ENCODE results near the gene SAMD4A.

The SAMD4A gene, protein sequence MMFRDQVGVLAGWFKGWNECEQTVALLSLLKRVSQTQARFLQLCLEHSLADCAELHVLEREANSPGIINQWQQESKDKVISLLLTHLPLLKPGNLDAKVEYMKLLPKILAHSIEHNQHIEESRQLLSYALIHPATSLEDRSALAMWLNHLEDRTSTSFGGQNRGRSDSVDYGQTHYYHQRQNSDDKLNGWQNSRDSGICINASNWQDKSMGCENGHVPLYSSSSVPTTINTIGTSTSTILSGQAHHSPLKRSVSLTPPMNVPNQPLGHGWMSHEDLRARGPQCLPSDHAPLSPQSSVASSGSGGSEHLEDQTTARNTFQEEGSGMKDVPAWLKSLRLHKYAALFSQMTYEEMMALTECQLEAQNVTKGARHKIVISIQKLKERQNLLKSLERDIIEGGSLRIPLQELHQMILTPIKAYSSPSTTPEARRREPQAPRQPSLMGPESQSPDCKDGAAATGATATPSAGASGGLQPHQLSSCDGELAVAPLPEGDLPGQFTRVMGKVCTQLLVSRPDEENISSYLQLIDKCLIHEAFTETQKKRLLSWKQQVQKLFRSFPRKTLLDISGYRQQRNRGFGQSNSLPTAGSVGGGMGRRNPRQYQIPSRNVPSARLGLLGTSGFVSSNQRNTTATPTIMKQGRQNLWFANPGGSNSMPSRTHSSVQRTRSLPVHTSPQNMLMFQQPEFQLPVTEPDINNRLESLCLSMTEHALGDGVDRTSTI

DNA sequence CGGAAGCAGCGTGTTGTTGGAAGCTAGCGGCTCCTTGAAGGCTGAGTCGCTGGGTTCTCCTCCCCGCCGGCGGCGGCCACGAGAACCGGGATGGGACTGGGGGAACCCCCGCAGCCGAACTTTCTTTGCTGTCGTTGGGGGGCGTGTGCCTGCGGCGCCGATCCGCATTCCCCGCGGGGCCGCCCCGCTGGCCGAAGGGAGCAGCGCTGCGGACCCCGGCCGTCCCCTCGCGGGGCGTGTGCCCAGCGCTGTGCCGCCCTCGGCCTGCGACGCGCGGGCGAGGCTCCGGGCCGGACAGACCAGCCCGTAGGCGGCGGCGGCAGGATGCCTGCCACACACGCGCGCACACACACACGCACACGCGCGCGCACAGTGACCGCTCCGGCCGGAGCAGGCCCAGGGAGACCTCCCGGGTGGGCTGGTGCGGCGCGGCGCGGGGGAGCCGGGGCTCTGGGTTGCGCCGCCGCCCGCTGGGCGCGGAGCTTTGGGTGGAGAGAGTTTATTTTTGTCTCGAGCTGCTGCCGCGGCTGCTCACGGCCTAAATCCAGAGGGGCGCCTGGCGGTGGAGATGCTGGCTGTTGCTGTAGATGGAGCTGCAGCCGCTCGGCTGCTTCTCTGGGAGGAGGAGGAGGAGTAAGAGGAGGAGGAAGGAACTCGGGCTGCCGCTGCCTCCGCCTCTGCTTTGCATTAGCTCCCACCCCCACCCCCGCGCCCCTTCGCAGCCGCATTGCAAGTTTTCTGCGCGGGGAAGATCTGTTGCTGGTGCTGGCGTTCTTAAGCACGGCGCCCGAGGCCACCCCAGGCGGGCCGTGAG is at the start of gene SAMD4A:
SAMD4A (plus strand) TSS at position 719 of the 814 bp plus-strand sequence. CDS start 789 bp downstream, outside the sequence.
- DNase-seq = peak; percentile 61 to 63

DNA sequence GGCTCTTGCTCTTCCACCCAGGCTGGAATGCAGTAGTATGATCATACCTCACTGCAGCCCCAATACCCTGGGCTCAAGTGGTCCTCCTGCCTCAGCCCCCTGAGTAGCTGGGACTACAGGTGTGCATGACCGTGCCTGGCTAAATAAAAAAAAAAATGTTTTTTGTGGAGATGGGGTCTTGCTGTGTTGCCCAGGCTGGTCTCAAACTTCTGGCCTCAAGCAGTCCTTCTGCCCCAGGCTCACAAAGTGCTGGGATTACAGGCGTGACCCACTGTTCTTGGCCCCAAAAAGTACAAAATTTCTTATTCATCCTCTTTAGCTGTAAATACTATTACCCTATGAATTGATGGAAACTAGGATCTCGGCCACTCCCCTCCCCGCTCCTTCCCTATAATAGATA is 42.5 kb upstream of the SAMD4A start:
- no peak for DNase-seq

DNA sequence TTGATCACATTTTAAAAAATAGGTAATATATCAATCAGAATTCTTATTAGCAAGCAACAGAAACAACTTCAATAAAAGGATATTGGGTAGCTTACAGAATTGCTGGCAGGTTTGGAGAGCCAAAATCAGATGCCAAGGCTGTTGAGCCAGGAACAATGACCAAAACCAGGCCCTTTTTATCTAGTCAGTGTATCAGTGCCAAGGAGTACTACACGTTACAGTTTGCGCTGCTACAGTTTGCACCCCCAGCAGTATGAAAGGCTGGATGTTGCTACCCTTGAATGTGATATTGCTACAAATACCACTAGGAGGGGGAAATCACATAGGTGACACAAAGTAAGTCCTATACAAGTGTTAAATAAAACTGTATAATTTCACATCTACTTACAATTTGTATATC is 38.0 kb upstream of the SAMD4A start:
- no peak for DNase-seq

DNA sequence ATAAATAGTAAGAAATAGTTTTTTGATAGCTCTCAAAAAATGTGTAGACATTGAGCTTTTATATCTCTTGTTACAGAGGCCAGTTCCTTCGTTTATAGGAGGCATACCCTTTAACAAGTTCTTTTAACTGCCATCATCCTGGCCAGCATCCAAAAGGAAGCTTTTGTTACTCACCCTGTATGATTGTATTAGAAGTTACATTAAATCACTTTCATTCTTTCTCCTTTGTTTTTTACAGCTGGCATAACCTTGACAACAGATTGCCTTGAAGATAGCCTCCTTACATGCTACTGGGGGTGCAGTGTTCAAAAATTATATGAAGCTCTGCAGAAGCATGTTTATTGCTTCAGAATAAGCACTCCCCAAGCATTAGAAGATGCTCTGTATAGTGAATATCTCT is 37.1 kb upstream of the SAMD4A start:
- no peak for DNase-seq

DNA sequence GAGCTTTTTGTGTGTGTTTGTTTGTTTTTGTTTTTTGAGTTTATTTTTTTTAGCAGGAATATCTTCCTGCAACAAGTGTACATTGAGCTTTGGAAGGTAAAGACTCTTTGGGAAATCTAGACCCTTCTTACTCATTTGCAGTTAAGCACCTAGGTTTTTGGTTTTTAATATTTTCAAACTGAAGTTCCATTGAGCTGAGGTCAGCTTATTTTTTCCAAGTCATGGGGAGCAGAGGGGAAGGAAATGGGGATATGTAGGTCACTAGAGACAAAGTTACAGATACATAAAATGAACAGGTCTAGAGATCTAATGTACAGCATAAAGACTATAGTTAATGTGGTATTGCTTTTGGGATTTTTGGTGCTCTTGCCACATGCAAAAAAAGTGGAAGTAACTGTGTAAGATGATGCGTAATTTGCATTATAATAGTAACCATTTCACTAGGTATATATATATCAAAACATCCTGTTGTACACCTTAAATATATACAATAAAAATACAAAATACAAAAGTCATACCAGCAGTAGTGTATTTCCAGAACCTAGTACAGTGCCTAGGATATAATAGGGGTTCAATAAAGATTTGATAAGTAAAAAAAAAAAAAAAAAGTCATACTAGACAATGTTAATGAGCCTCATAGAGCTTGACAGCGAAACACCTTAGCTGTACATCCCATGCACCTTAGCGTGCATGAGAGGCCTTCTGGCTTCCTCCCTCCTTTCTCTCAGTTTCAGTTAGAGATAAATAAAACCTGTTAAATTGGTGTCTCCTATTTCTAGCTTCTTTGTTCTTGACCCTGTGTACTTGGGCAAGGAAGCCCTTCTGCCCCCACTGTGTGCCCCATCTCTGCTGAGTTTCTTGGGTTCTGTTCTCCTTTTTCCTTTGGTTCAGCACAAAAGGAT is 34.6 kb upstream of the SAMD4A start:
- DNase-seq = no peak

DNA sequence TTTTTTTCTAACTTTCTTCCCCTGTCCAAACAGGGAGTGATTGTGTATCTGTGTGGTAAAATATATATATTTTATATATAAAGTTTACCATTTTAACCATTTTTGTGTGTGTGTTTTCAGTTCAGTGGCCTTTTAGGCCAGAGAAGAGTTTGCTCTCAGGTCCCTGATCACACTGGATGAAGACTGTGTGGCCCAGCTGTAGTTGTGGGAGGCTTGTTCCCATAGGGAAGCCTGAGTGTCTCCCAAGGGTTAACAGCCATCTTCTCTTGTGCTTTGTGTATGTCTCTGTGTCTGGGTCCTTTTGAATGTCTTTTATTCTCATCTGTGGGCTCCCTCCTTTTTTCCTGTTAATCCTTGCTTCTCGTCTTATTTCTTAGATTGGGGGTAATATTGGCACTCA is 33.8 kb upstream of the SAMD4A start:
- DNase-seq = no peak

DNA sequence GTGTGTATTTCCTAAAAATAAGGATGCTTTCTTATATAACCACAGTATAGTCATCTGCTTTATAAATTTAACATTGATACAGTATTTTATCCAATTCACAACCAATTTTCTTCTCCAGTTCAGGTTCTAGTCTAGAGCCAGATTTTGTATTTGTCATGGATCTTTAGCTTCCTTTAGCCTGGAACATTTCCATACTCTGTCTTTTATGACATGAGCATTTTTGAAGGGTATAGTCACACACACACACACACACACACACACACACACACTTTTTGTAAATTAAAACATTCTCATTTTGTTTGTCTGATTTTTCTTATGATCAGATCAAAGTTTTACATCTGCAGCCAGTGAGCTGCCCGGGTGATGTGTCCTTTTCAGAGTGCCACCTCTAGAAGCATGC is 31.8 kb upstream of the SAMD4A start:
- DNase-seq = no peak

DNA sequence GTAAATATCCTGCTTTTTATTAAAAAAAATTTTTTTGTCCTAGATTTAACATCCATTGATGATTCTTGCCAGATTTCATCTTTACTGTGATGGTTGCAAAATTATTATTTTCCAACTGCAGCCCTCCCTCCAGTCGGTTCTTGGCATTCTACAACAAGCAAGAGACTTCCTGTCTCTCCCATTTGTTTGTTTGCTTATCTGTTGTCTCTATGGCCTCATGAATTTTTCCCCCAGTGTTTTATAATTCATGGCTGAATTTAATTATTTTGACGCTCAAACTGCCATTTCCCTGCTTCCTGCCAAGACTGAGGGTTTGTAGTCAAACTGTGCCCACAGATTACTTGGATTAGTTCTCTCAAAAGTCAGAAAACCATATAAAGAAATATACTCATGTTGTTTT is 31.3 kb upstream of the SAMD4A start:
- no peak for DNase-seq

DNA sequence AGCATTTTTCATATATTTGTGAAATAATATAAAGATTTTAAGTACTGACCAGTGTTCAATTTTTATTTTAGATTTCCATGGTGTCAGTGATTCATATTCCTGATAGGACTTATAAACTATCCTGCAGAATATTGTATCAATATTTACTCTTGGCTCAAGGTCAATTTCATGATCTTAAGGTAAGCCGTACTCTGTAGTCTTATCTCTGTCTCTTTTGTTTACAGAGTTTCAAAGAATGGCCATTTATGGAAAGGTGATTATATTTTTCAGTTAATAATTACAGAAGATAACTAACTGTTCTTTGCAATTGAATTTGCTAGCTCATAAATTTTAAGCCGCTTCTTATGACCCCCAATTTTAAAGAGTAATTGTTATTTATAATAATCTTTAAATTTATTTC is 29.3 kb upstream of the SAMD4A start:
- DNase-seq = no peak

DNA sequence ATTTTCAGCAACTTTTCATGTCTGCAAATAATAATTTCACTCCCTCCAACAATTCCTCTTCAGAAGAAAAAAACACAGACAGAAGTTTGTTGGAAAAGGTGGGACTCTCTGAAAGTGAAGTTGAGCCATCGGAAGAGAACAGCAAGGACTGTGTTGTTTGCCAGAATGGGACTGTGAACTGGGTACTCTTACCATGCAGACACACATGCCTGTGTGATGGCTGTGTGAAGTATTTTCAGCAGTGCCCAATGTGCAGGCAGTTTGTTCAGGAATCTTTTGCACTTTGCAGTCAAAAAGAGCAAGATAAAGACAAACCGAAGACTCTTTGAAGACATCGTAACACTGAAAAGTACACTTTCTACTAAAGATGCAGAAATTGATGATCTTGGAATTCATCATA is 28.9 kb upstream of the SAMD4A start:
- DNase-seq = no peak

DNA sequence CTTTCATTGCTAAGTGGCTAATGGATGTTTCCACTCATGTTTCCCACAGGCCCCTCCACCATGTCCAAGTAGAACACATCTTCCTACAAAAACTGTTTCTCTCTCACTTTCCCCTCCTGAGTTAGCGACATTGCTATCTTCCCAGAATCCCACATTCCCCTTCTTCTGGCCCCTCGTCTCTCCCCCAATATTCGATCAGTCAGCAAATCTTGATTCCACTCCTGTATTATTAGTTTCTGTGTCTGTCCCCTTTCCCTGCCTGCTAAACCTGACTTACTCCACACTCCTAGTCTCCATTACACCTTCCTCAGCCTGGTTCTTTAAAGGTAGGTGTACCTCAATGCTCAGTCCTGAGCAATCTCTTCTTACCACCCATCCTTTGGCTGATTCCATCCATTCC is 19.3 kb upstream of the SAMD4A start:
- no peak for DNase-seq

DNA sequence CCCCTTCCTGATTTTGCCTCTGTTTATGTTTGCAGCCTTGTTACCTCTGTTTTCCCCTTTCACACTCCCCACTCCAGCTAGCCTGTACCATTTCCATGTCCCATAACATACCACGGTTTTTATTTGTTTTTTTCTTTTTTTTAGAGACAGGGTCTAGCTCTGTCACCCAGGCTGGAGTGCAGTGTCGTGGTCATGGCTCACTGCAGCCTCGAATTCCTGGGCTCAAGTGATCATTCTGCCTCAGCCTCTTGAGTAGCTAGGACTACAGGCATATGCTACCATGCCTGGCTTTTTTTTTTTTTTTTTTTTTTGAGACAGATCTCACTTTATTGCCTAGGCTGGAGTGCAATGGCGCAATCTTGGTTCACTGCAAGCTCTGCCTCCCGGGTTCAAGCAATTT is 18.4 kb upstream of the SAMD4A start:
- DNase-seq = no peak

DNA sequence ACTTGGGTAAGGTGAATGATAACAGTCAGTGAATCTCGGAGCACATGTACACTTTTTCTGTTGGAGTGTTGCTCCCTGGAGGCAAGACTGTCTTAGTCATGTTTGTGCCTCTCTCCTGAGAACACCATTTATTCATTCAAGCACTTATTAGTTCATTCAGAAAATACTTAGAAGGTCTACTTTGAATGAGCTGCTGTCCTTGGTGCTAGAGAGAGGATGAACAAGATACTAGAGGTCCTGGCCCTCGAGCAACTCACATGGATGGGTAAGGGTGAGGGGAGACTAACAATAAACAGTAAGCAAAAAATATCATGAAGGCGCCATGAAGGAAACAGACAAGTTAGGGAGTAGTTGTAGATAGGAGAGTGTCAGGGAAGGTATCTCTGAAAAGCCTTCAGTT is 17.1 kb upstream of the SAMD4A start:
- DNase-seq = no peak

DNA sequence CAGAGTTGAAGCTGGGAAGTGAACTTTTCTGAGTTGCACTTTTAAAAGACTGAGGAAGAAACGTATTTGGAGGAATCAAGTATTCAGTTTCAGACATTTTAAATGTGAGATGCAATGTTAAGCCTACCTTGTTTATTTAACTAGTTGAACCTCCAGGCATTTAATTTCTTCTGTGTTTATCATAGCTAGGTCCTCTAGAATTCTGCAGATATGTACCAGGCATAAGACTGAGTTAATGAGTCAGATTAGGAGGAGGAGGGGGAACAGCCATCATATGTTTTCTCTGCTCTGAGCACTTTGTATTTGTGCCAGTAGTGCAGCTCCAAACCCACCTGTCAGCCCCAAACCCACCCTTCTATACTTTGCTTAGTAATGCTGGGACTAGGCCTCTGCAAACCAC is 16.4 kb upstream of the SAMD4A start:
- no peak for DNase-seq

DNA sequence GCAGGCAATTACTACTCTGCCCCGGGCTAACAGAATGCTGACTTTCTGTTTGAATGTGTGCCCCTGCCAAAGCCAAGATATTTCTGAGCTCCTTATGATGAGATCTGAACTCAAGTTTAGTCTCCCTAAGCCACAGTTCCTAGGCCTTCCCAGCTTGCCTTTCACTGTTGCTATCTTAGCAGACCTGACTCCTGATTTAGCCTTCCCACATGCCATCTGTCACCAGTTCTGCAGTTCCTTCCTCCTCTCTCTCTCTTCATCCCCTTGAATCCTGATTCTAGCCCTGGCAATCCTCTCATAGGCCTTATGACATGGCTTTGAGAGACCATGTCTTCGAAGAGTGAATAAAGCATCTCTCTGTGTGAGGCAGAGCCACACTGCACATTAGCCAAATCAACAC is 12.5 kb upstream of the SAMD4A start:
- DNase-seq = no peak

DNA sequence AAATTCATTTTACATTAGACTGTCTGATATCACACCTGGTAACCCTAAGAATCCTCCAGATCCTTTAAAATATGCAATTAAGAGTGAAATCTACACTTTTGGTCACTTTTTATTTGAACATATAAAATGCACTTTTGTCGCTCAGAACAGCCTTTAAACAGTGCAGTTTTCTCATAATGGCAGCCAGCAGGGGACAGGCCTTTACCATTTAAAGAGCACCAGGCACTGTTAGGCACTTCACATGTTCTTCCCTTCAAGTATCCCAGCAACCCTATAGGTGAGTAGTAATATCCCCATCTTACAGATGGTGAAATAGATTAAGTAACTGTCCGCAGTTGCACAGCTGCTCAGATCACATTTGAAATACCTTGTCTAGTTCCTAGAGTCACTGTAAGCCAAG is 11.3 kb upstream of the SAMD4A start:
- no peak for DNase-seq

DNA sequence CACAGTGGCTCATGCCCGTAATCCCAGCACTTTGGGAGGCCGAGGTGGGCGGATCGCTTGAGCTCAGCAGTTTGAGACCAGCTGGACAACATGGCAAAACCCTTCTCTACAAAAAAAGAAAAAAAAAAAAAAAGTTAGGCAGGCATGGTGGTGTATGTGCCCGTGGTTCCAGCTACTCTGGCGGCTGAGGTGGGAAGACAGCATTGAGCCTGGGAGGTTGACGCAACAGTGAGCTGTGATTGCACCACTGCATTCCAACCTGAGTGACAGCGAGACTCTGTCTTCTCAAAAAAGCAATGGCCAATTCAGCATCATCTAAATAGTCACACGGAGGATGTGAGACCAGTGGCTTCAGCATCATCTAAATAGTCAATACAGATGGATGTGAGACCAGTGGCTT is 10.4 kb upstream of the SAMD4A start:
- DNase-seq = no peak

DNA sequence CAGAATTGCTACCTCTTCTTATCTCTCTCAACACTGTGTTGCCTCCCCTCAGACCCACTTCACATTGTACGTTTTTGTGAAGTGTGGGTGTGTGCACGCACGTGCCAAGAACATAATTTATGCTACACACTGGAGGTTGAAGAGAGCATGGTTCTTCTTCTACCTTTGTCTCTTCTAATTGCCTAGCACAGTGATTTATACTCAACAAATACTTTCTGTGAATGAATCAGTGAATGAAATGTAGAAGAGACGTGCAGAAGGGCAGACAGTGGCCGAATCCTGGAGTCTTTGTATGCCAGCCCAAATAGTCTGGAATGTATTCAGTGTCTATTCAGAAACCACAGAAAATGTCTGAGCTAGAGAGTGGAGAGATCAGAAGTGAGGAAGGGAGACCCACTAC is 4.6 kb upstream of the SAMD4A start:
- DNase-seq = no peak

DNA sequence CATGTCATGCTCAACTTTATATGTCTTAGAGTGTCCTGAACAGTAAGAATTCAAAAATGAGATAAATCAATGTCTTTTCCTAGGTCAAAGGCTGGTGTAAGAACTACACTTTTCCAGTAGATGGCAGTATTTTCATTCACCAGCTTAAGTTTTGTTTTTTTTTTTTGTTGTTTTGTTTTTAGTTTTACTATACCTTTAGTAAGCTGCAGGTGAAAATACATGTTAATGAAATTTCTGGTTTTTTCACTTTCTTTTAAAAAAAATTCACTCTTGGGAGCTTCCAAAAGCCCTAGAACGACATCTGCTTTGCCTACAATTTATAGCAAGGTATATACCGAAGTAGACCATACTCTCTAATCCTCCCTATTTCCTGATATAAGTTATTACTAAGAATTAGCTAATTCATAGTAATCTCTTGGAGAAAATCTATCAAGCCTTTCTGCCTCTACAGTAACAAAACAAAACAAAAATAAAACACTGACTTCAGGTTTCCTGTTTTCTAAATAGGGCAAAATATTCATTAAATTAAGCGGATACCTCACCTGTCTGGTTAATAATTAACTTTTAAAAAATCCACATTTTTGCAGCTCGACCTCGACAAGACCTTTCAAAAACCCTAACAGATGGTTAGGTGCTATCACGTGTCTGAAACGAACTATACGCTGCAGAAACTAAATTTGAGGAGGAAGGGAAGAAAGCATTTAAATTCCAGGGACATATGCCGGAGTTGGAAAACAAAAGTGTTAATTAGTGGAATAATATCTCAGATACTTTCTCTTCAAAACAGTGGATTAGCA is 2.7 kb upstream of the SAMD4A start:
- no peak for DNase-seq

DNA sequence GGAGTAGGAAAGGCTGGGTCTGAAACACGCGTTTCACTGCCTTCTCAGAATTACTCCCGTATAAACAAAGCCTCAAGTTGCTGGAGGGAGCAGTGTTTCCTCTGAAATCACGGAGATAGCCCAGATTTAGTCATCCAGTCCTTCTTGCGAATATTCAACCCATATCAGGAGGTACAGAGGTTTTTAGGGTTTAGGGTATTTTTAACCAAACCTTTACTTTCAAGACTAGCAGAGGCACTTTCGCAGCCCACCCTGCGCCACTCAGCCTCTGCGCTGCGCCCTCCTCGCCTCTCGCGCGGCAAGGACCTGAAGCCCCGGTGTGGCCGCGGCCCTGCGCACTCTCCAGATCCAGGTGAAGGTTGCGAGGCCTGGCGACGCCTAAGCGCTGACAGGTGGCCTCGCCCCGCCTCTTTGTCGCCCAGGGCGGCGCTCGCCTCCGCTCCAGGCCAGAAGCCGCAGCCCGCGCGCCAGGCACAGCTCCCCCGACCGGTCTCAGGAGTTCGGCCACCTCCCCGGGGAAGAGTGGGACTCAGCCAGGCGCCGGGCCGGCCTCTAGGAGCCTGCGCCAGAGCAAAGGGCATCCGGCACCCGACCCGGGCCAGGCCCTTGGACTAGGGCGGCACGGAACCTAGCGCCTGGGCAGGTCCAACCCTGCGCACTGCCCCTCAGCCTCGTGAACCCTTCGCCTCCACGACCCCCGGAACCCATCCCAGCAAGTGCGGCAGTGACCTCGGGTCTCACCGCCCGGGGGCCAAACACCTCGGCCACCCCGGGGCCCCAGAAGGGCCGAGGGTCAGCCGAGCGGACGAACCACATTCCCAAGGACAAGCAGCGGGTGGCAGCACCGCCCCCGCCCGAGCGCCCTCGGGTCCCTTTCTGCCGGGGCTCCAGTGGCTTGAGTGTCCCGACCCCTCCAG is 1.8 kb upstream of the SAMD4A start:
- peak; percentile 55 to 68 for DNase-seq
